Thyroid gland (tissue), 4 donors: ENCODE measurements around the gene IFTAP.

Experiments used
- CTCF ChIP-seq, 6 experiments: fragments of 200-600 bp in 3 of 6; fragments of 450-650 bp in 3 of 6; sonication (generic) in 3 of 6; IDR thresholded peaks; one replicate each; pipeline ENCODE4 v1.5.1; 2016 to 2019; ENCODE audit warnings: antibody characterized with exemption in 6 of 6, mild to moderate bottlenecking in 2 of 6, inconsistent platforms in 1 of 6, moderate library complexity in 1 of 6
- POLR2A ChIP-seq, 2 donors: fragments of 450-650 bp; IDR thresholded peaks; one replicate each; pipeline ENCODE4 v1.6.1; 2017; ENCODE audit warnings: antibody characterized with exemption in 2 of 2, mild to moderate bottlenecking in 2 of 2, moderate library complexity in 1 of 2

GRCh38 chr11:36600180-36600579 is 5.9 kb downstream of the IFTAP start:
- TF ChIP-seq CTCF (IDR thresholded peaks at IDR 0.05) (no peak), POLR2A (IDR thresholded peaks at IDR 0.05) (no peak)
